Endothelial cell (in vitro differentiated cells): Measurements from ENCODE around the gene DDC. TPM values are rescaled to one million over a fixed set of nuclear protein-coding genes. Genes with fewer than 3 reads are reported as not detected.
"Not testable (repeated sequence)": the region's sequence is repeated elsewhere in the genome, so short reads cannot be mapped to it uniquely, and the experiment has no call there.

Experiments
- DNase-seq: peaks from one replicate; pipeline ENCODE4 v3.0.0; 2021; ENCODE audit warnings: low spot score
- H3K27ac Mint-ChIP-seq: one replicate; pipeline ENCODE4 v1.8.0; 2021; ENCODE audit warnings: mixed read lengths, inconsistent platforms; ENCODE audit not compliant: unreplicated experiment
- H3K27me3 Mint-ChIP-seq: one replicate; pipeline ENCODE4 v1.8.0; 2021; ENCODE audit warnings: mild to moderate bottlenecking, moderate library complexity, mixed read lengths, inconsistent platforms; ENCODE audit not compliant: unreplicated experiment
- H3K36me3 Mint-ChIP-seq: one replicate; pipeline ENCODE4 v1.8.0; 2021; ENCODE audit warnings: mild to moderate bottlenecking, low read depth, mixed read lengths, inconsistent platforms; ENCODE audit not compliant: unreplicated experiment
- H3K4me1 Mint-ChIP-seq: one replicate; pipeline ENCODE4 v1.8.0; 2021; ENCODE audit warnings: mild to moderate bottlenecking, mixed read lengths, inconsistent platforms; ENCODE audit not compliant: unreplicated experiment
- H3K4me3 Mint-ChIP-seq: one replicate; pipeline ENCODE4 v1.8.0; 2021; ENCODE audit warnings: mild to moderate bottlenecking, mixed read lengths, inconsistent platforms; ENCODE audit not compliant: unreplicated experiment
- H3K9me3 Mint-ChIP-seq: one replicate; pipeline ENCODE4 v1.8.0; 2021; ENCODE audit warnings: mixed read lengths, inconsistent platforms; ENCODE audit not compliant: unreplicated experiment
- total RNA-seq: library from RNA; stranded (reverse); fragmentation: NEBNext Ultra II Directional; extraction: Animal tissue kit (Norgen Biotek cat#: 25700); gene quantifications from one replicate; pipeline ENCODE4 v1.2.1, GENCODE V29; 2021; ENCODE audit not compliant: unreplicated experiment
- TF ChIP-seq, protein P1 (sequence below): fragments of 200-600 bp; sonication (generic); IDR thresholded peaks from one replicate; pipeline ENCODE4 v1.5.0; 2021; ENCODE audit warnings: antibody characterized with exemption; ENCODE audit not compliant: unreplicated experiment

Gene DDC
- total RNA-seq, 1 donor from 2014 or later: not detected

DNA sequence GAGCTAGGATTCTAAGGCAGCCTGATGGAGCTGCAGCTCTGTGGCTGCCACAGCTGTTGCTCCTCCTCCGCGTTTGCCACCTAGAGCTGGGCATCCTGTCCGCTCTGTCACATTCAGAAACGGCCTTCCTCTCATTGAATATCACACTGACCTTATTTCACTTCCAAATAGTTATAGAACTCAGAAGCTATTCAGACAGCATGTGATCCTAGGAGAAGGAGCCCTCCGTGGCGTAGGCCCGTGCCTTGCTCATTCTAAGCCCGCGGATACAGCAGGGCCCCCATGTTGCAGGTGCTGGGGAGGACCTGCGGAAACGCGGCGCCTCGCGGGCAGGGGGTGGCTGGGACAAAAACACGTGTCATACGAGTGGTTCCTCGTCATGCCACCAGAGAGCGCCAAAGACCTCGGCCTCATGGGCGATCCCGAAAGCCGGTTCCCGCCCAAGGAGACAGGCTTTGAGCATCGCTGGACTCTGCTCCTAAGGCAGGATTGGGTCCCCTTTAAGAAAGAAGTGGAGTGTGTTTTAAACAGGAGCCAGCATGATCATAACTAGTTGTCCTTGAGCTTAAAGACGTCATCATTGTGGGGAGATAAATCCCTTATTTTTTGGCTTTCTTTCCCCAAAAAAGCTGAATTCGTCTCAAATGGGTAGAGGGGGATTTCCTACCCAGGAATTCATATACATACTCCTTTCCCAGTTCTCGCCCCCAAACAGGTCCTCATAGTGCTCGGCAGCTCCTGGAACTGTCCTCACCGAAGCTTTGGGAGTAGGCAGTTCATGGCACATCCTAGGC, 97.2 kb downstream of the DDC start:
- peak; percentile 82 for DNase-seq
- no peaks in the 10 kb centered on the region for H3K36me3 Mint-ChIP-seq
- peaks cover 7% of the 10 kb centered on the region for H3K27me3 Mint-ChIP-seq
- H3K9me3 Mint-ChIP-seq: no peaks in the 10 kb centered on the region
- no peaks in the 10 kb centered on the region for H3K4me1 Mint-ChIP-seq
- H3K27ac Mint-ChIP-seq: no peak overlapping the region
- TF ChIP-seq, protein P1, sequence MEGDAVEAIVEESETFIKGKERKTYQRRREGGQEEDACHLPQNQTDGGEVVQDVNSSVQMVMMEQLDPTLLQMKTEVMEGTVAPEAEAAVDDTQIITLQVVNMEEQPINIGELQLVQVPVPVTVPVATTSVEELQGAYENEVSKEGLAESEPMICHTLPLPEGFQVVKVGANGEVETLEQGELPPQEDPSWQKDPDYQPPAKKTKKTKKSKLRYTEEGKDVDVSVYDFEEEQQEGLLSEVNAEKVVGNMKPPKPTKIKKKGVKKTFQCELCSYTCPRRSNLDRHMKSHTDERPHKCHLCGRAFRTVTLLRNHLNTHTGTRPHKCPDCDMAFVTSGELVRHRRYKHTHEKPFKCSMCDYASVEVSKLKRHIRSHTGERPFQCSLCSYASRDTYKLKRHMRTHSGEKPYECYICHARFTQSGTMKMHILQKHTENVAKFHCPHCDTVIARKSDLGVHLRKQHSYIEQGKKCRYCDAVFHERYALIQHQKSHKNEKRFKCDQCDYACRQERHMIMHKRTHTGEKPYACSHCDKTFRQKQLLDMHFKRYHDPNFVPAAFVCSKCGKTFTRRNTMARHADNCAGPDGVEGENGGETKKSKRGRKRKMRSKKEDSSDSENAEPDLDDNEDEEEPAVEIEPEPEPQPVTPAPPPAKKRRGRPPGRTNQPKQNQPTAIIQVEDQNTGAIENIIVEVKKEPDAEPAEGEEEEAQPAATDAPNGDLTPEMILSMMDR: peak; percentile 83
- H3K4me3 Mint-ChIP-seq: no peak overlapping the region

DNA sequence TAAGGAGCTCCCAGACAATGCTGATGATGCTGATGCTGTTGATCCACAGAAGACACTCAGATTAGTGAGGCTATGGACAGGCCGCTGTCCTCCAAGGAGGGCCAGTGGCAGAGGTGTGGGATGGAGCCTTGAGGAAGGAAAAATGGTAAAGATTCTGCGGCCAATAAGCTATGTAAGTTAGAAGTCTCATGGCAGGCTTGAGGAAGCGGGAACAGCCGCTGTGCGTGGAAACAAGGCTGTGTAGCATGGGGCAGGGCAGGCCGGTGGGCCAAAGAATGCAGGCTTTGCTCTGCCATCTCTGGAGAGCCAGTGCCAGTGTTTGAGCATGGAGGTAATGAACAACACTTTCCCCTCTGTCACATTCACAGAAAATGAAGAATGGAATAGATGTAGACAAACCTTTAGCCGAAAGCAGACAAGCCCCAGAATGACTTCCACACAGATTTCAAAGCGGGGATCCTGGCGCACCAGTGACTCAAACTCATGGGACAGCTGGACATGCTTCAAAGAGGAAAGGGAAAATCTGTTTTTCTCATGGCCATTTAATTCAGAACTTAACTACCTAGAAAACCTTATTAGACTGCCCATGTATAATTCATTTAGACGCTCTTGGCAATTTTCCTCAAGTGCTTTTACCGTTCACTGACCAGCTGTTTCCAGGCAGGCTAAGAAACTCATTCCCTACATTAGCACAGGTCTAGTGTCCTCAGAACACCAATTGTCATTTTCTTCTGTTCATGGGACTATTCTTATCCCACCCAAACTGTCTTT, 98.2 kb downstream of the DDC start:
- Mint-ChIP-seq H3K27me3 (peaks cover 7% of the 10 kb centered on the region), H3K36me3 (no peaks in the 10 kb centered on the region), H3K9me3 (no peaks in the 10 kb centered on the region), H3K4me3 (no peak overlapping the region), H3K27ac (no peak overlapping the region), H3K4me1 (no peaks in the 10 kb centered on the region)
- TF ChIP-seq, protein P1: no peak
- DNase-seq: no peak

DNA sequence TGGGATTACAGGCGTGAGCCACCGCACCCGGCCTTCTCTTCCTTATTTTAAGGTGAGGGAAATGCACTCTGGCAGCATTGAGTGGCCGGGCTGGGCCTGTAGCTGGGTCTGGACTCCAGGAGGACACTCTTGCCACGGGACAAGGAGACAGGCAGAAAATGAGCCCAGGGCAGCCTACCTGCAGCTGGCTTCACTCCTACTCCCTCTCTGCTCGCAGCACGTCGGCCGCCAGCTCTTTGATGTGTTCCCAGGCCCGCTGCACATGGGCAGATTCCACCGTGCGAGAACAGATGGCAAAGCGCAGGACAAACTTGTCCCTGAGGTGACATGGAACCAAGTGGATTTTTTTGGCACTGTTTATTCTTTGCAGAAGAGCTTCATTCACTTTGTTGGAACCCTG, 102.2 kb downstream of the DDC start:
- Mint-ChIP-seq H3K36me3 (no peaks in the 10 kb centered on the region), H3K27me3 (peaks cover 2% of the 10 kb centered on the region), H3K9me3 (peaks cover 5% of the 10 kb centered on the region), H3K4me3 (no peak overlapping the region), H3K4me1 (no peaks in the 10 kb centered on the region), H3K27ac (no peak overlapping the region)
- no peak for DNase-seq
- TF ChIP-seq, protein P1: no peak

DNA sequence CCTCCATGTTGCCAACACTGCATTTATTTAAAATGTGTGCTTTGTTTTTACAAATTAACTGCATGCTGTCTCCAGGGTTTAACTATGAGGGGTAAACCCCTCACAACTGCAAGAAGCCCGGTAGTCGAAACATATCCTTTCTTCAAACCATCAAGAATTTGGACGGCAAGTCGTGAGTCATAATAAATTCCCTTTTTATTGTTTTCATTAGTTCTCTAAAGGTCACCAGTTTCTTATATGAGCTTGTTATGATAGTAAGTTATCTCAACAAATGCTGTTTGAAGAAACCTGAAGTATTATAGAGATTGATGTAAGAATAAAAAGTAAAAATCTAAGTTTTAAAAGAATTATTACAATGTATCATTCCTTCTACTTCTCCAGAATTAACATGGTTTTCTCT, 102.8 kb downstream of the DDC start:
- Mint-ChIP-seq H3K4me1 (no peaks in the 10 kb centered on the region), H3K36me3 (no peaks in the 10 kb centered on the region), H3K27ac (no peak overlapping the region), H3K9me3 (peaks cover 5% of the 10 kb centered on the region), H3K27me3 (peaks cover 2% of the 10 kb centered on the region), H3K4me3 (no peak overlapping the region)
- DNase-seq: no peak
- TF ChIP-seq, protein P1: no peak

DNA sequence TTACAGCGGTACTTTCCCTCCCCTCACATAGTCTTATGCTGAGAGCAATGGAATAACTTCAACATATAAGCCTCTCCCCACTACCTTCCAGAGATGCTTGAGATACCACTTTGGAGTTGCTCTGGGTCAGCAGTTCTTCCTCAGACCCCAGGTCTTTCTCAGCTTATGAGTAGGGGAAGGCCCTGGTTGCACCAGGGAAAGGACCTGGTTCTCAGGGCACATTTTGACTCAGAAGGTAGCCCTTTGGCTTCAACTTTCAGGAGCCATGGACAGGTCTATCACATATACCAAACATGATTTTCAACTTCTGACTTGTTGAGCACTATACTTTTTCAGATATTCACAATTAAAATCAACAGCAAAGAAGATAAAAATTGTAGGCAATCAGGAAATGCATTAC, 103.5 kb downstream of the DDC start:
- Mint-ChIP-seq H3K4me1 (no peaks in the 10 kb centered on the region), H3K27me3 (peaks cover under 1% of the 10 kb centered on the region), H3K9me3 (peaks cover 5% of the 10 kb centered on the region), H3K27ac (no peak overlapping the region), H3K36me3 (no peaks in the 10 kb centered on the region), H3K4me3 (no peak overlapping the region)
- TF ChIP-seq, protein P1: no peak
- DNase-seq: no peak

DNA sequence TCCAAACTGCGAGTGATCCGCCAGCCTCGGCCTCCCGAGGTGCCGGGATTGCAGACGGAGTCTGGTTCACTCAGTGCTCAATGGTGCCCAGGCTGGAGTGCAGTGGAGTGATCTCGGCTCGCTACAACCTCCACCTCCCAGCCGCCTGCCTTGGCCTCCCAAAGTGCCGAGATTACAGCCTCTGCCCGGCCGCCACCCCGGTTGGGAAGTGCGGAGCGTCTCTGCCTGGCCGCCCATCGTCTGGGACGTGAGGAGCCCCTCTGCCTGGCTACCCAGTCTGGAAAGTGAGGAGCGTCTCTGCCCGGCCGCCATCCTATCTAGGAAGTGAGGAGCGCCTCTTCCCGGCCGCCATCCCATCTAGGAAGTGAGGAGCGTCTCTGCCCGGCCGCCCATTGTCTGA, 106.0 kb downstream of the DDC start:
- H3K27ac Mint-ChIP-seq, H3K36me3 Mint-ChIP-seq, H3K27me3 Mint-ChIP-seq, DNase-seq, H3K4me1 Mint-ChIP-seq, H3K9me3 Mint-ChIP-seq, H3K4me3 Mint-ChIP-seq: not testable (repeated sequence)

DNA sequence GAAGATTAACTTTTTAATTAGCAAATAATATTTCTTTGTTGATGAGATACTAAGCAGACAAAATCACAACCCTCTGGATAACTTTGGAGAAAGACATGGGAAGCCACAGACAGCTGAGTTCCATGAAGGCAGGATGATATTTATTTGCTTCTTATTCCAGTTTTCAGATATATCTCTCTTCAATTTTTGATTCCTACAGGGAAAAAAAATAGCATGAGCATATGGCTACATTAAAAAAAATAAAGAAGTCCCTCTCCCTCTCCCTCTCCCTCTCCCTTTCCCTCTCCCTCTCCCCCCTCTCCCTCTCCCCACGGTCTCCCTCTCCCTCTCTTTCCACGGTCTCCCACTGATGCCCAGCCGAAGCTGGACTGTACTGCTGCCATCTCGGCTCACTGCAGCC, 106.6 kb downstream of the DDC start:
- not testable (repeated sequence) for H3K4me1 Mint-ChIP-seq, H3K27ac Mint-ChIP-seq, H3K4me3 Mint-ChIP-seq, H3K9me3 Mint-ChIP-seq, DNase-seq, H3K36me3 Mint-ChIP-seq, H3K27me3 Mint-ChIP-seq
